Peyer's patch (tissue), 4 donors: ENCODE data around the gene PTGER4. TPM values are rescaled to one million over a fixed set of nuclear protein-coding genes. Genes with fewer than 3 reads are reported as not detected.
"Not testable (repeated sequence)": the region's sequence is repeated elsewhere in the genome, so short reads cannot be mapped to it uniquely, and the experiment has no call there.

Experiments
- DNase-seq, 3 donors: peaks; one replicate each; pipeline ENCODE4 v3.0.0-alpha.2; 2017 to 2019
- H3K27ac ChIP-seq, 4 donors: fragments of 200-600 bp; sonication (generic); one replicate each; pipeline ENCODE4 v1.5.1; 2016 to 2019
- H3K27me3 ChIP-seq, 2 donors: fragments of 200-600 bp; sonication (generic); one replicate each; pipeline ENCODE4 v1.5.1; 2019
- H3K36me3 ChIP-seq, 3 donors: fragments of 200-600 bp; sonication (generic); one replicate each; pipeline ENCODE4 v1.5.1; 2016 to 2019
- H3K4me1 ChIP-seq, 4 donors: fragments of 200-600 bp; sonication (generic); one replicate each; pipeline ENCODE4 v1.5.1; 2016 to 2019
- H3K4me3 ChIP-seq, 4 donors: fragments of 200-600 bp; sonication (generic); 1 replicate in 3 of 4; 2 replicates in 1 of 4; pipeline ENCODE4 v1.5.1; 2016 to 2019; ENCODE audit warnings: mild to moderate bottlenecking in 1 of 4
- H3K9me3 ChIP-seq, 4 donors: fragments of 200-600 bp; sonication (generic); one replicate each; pipeline ENCODE4 v1.5.1; 2016 to 2019; ENCODE audit warnings: mild to moderate bottlenecking in 1 of 4
- POLR2A ChIP-seq, 2 donors: fragments of 450-650 bp; IDR thresholded peaks; one replicate each; pipeline ENCODE4 v1.5.1; 2017; ENCODE audit warnings: antibody characterized with exemption in 2 of 2, mild to moderate bottlenecking in 2 of 2, moderate library complexity in 2 of 2
- total RNA-seq, 4 donors: library from RNA; depleted of rRNA; stranded (reverse); fragments of >200 nt; gene quantifications; one replicate each; pipeline ENCODE4 v1.1.0, GENCODE V29; 2016
- TF ChIP-seq, protein P1 (sequence below), 6 experiments: fragments of 450-650 bp in 4 of 6; fragments of 200-600 bp in 2 of 6; sonication (generic) in 1 of 6; IDR thresholded peaks; one replicate each; pipeline ENCODE4 v1.5.1; 2017 to 2019; ENCODE audit warnings: antibody characterized with exemption in 6 of 6, mild to moderate bottlenecking in 3 of 6, moderate library complexity in 1 of 6

Gene PTGER4
- total RNA-seq, 4 donors from 2014 or later = 47.9 to 134 (median 116) TPM

DNA sequence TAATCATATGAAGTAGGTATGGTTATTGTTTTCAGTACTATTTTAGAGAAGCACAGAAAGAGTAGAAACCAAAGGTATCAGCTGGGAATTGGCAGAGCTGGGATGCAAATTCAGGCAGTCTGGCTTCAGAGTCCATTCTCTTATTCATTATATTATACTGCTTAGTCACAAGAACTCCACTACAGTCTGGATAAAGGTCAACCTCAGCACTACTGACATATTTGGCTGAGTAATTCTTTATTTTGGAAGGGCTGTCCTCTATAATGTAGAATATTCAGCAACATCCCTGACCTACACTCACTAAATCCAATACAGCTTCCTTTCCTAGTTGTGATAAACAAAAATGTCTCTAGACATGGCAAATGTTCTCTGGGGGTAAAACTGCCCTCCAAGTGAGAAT, 37.6 kb downstream of the PTGER4 start:
- Histone ChIP-seq H3K27ac (no peak overlapping the region), H3K36me3 (peaks cover 0 to 16% (median 0%) of the 10 kb centered on the region in 3 donors), H3K4me1 (no peaks in the 10 kb centered on the region), H3K4me3 (no peak overlapping the region), H3K27me3 (no peaks in the 10 kb centered on the region), H3K9me3 (peaks cover 0 to 5% (median 0%) of the 10 kb centered on the region in 4 donors)
- DNase-seq = no peak
- TF ChIP-seq, protein P1, sequence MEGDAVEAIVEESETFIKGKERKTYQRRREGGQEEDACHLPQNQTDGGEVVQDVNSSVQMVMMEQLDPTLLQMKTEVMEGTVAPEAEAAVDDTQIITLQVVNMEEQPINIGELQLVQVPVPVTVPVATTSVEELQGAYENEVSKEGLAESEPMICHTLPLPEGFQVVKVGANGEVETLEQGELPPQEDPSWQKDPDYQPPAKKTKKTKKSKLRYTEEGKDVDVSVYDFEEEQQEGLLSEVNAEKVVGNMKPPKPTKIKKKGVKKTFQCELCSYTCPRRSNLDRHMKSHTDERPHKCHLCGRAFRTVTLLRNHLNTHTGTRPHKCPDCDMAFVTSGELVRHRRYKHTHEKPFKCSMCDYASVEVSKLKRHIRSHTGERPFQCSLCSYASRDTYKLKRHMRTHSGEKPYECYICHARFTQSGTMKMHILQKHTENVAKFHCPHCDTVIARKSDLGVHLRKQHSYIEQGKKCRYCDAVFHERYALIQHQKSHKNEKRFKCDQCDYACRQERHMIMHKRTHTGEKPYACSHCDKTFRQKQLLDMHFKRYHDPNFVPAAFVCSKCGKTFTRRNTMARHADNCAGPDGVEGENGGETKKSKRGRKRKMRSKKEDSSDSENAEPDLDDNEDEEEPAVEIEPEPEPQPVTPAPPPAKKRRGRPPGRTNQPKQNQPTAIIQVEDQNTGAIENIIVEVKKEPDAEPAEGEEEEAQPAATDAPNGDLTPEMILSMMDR (IDR thresholded peaks at IDR 0.05) = no peak
- no peak for TF ChIP-seq POLR2A (IDR thresholded peaks at IDR 0.05)

DNA sequence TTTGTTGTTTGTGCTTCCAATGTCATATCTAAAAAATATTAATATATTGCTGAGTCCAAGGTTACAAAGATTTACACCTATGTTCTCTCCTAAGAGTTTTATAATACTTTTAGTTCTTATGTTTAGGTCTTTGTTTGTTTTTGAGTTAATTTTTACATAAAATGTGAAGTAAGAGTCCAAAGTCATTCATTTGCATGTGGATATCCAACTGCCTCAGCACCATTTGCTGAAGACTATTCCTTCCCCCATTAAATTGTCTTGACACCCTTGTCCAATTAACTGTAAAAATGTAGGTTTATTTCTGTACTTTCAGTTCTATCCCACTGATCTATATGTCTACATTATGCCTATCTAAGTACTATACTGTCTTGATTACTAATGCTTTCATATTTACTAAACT, 40.4 kb downstream of the PTGER4 start:
- DNase-seq = no peak
- no peak for TF ChIP-seq POLR2A (IDR thresholded peaks at IDR 0.05)
- TF ChIP-seq, protein P1 (IDR thresholded peaks at IDR 0.05) = no peak

DNA sequence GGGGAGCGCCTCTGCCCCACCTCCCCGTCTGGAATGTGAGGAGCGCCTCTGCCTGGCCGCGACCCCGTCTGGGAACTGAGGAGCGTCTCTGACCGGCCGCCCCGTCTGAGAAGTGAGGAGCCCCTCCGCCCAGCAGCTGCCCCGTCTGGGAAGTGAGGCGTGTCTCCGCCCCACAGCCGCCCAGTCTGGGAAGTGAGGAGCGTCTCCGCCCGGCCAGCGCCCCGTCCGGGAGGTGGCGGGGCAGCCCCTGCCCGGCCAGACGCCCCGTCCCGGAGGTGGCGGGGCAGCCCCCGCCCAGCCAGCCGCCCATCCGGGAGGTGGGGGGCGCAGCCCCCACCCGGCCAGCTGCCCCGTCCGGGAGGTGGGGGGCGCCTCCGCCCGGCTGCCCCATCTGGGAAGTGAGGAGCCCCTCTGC, 42.8 kb downstream of the PTGER4 start:
- H3K36me3 ChIP-seq = peaks cover 0 to 28% (median 0%) of the 10 kb centered on the region in 3 donors
- H3K27ac ChIP-seq = not testable (repeated sequence)

More for the DNA sequence above, 40.4 kb downstream of the PTGER4 start:
- Histone ChIP-seq H3K27me3 (no peaks in the 10 kb centered on the region), H3K4me3 (no peak overlapping the region), H3K36me3 (peaks cover 0 to 24% (median 0%) of the 10 kb centered on the region in 3 donors), H3K9me3 (peaks cover 0 to 10% (median 0%) of the 10 kb centered on the region in 4 donors), H3K4me1 (no peaks in the 10 kb centered on the region), H3K27ac (no peak overlapping the region)

DNA sequence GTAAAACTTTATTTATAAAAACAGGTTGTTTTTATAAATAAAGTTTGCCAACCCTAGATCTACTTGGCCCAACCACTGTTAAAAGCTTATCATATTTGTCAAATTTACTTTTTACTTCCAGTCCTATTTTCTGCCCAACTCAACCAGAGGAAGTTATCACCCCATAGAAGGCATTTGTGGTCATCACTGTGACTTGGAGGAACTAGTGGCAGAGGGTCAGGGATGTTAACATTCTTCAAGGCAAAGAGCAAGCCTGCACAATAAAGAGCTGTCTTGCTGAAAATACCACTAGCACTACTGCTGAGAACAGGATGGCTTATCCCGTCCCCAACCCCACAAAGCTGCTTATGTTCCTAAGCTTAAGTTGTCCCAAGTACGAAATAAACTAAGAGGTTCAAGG, 53.7 kb downstream of the PTGER4 start:
- H3K27me3 ChIP-seq = no peaks in the 10 kb centered on the region
- H3K36me3 ChIP-seq = peaks cover 0 to 6% (median 0%) of the 10 kb centered on the region in 3 donors
- H3K4me3 ChIP-seq = no peak overlapping the region
- peak overlapping the region in 1 of 4 donors; percentile 1 for H3K27ac ChIP-seq
- H3K9me3 ChIP-seq = no peaks in the 10 kb centered on the region
- peaks cover 0 to 26% (median 2%) of the 10 kb centered on the region in 4 donors for H3K4me1 ChIP-seq
- no peak for DNase-seq
- no peak for TF ChIP-seq POLR2A (IDR thresholded peaks at IDR 0.05)
- TF ChIP-seq, protein P1 (IDR thresholded peaks at IDR 0.05) = no peak

More for the DNA sequence above, 42.8 kb downstream of the PTGER4 start:
- not testable (repeated sequence) for H3K9me3 ChIP-seq, DNase-seq, H3K4me3 ChIP-seq, H3K4me1 ChIP-seq, H3K27me3 ChIP-seq

DNA sequence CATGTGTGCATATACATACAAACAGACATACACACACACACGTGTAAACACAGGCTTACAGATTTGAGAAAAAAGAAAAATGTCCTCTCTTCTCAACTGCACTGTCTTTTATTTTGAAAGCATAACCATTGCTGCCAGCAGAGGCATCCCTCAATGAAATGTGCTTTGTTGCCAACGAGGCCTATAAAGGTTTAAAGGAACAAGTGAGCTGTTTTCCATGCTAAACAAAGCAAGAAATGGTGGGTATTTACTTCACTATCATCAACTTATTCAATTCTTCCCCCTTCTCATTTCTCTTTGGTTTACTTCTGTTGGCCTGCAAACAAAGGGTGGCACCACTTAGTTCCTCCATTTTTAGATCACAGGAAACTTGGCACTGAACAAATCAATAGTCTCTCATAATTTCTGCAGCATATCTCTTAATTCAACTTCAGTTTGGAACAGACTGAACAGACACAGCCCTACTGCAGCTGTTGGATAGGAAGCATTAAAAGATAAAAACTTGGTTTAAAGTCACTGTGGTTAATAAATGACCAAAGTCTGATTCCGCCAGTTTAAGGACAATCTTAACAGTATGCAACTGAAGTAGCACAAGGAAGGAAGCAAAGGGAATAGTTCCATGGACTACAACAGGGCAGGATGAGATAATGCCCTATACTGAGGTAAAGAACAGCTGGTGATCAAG, 54.3 kb downstream of the PTGER4 start:
- H3K36me3 ChIP-seq = peaks cover 0 to 6% (median 0%) of the 10 kb centered on the region in 3 donors
- peak overlapping the region in 2 of 4 donors; percentile 1 to 56 for H3K27ac ChIP-seq
- no peak for TF ChIP-seq POLR2A (IDR thresholded peaks at IDR 0.05)
- TF ChIP-seq, protein P1 (IDR thresholded peaks at IDR 0.05) = peak in 1 of 6 experiments; percentile 13
- no peak overlapping the region for H3K4me3 ChIP-seq
- H3K9me3 ChIP-seq = no peaks in the 10 kb centered on the region
- no peaks in the 10 kb centered on the region for H3K27me3 ChIP-seq
- DNase-seq = no peak
- peaks cover 0 to 26% (median 2%) of the 10 kb centered on the region in 4 donors for H3K4me1 ChIP-seq

DNA sequence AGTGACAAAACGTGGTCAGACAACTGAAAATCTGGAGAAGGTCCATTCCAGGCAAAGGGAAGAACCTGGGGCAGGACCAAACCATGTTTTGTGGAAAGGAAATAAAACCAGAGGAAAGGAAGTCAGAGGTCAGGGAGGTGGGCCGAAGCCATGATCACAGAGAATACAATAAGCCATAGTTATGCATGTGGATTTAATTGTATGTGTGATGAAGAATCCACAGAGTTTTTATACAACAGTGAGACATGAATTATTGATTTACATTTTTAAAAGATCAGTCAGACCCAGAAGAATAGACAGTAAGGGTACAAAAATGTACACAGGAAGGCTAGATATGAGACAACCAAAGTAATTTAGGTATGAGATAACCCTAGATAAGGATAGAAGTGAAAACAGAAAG, 55.3 kb downstream of the PTGER4 start:
- H3K4me1 ChIP-seq = peaks cover 0 to 26% (median 2%) of the 10 kb centered on the region in 4 donors

More for the DNA sequence above, 55.3 kb downstream of the PTGER4 start:
- Histone ChIP-seq H3K36me3 (peaks cover 0 to 4% (median 0%) of the 10 kb centered on the region in 3 donors), H3K27ac (peak overlapping the region in 2 of 4 donors; percentile 1 to 56), H3K4me3 (no peak overlapping the region), H3K9me3 (no peaks in the 10 kb centered on the region), H3K27me3 (no peaks in the 10 kb centered on the region)
- no peak for TF ChIP-seq POLR2A (IDR thresholded peaks at IDR 0.05)
- TF ChIP-seq, protein P1 (IDR thresholded peaks at IDR 0.05) = no peak
- no peak for DNase-seq
